HAP-1 (cell line): ENCODE results near the gene C6orf15.

ENCODE experiments used
- DNase-seq, 2 experiments: peaks; one replicate each; pipeline ENCODE4 v3.0.0-alpha.2; 2016 to 2020; ENCODE audit warnings: low spot score in 2 of 2
- H3K27me3 ChIP-seq: fragments of 250-450 bp; sonication (Bioruptor Pico); 2 replicates; pipeline ENCODE4 v1.5.1; 2020; ENCODE audit warnings: low read depth, mild to moderate bottlenecking, moderate library complexity
- H3K36me3 ChIP-seq: fragments of 250-450 bp; sonication (Bioruptor Pico); replicated peaks from 2 replicates; pipeline ENCODE4 v1.5.1; 2020; ENCODE audit warnings: mild to moderate bottlenecking
- H3K4me1 ChIP-seq: fragments of 250-450 bp; sonication (Bioruptor Pico); 2 replicates; pipeline ENCODE4 v1.5.1; 2020; ENCODE audit warnings: mild to moderate bottlenecking
- H3K4me3 ChIP-seq: fragments of 250-450 bp; sonication (Bioruptor Pico); 2 replicates; pipeline ENCODE4 v1.5.1; 2020; ENCODE audit warnings: mild to moderate bottlenecking, moderate library complexity
- H3K9me3 ChIP-seq: fragments of 250-450 bp; sonication (Bioruptor Pico); 2 replicates; pipeline ENCODE4 v1.5.1; 2020; ENCODE audit warnings: mild to moderate bottlenecking, moderate library complexity
- in situ Hi-C: fragments of 300-500 bp; cut with MboI; formaldehyde crosslinking; loops from 3 replicates; pipeline ENCODE4 v1.14.3; 2020; ENCODE audit warnings: low sequenced_read_pairs, inconsistent platforms, mixed read lengths

The C6orf15 gene

DNA sequence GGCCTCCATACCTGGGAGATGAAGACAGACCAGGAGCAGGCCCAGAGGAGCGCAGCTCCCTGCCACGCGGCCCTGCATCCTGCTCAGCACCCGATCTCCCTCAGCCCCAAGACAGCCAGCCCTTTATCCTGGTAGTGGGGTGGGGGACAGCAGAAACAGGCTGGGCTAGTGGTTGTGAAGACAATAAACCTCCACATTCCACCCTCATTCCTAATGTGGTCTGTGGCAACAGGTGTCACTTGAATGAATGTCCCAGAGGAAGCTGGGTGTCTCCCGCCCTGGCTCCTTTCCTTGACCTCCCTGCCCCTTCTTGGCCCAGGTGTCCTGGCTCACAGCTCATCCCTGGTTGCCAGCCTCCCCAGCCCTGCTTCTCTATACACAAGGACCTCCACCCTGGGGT lies at the start of gene C6orf15:
TSS of gene C6orf15 (minus strand) at position 98 of the 400 bp plus-strand sequence. CDS start at position 78, 20 bp downstream.
- H3K27me3 ChIP-seq = peaks cover 8% of the 10 kb centered on the region
- in situ Hi-C loops = no loop called here

DNA sequence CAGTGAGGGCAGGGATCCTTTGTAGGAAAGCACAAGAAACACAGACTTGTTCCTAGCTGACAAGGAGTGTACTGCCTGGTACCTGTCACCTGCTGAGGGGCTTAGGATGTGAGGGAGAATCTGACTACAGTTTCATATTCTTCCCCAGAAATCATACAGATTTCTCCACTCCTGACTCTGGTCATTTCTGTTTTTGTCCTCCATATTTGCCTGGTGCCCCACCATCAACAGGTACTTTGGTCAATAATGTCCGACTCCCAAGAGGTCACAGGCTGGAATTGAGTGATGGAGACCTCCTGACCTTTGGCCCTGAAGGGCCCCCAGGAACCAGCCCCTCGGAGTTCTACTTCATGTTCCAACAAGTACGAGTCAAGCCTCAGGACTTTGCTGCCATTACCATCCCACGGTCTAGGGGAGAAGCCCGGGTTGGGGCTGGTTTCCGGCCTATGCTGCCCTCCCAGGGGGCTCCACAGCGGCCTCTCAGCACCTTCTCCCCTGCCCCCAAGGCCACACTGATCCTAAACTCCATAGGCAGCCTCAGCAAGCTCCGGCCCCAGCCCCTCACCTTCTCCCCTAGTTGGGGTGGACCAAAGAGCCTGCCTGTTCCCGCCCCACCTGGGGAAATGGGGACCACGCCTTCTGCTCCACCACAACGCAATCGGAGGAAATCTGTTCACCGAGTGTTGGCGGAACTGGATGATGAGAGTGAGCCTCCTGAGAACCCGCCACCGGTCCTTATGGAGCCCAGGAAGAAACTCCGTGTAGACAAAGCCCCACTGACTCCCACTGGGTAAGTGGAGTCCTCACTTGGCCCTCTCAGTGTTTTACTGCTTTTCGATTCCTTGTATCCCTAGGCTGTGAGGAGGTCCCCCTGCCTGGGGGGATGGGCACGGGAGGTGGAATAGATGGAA lies 49.1 kb upstream of the C6orf15 start:
- in situ Hi-C loops = no loop called here

More for the DNA sequence above, at the start of gene C6orf15:
- Histone ChIP-seq H3K9me3 (no peaks in the 10 kb centered on the region), H3K4me3 (no peak within 1 kb of the TSS), H3K36me3 (no peaks in the 10 kb centered on the region), H3K4me1 (no peaks in the 10 kb centered on the region)
- no peak for DNase-seq

DNA sequence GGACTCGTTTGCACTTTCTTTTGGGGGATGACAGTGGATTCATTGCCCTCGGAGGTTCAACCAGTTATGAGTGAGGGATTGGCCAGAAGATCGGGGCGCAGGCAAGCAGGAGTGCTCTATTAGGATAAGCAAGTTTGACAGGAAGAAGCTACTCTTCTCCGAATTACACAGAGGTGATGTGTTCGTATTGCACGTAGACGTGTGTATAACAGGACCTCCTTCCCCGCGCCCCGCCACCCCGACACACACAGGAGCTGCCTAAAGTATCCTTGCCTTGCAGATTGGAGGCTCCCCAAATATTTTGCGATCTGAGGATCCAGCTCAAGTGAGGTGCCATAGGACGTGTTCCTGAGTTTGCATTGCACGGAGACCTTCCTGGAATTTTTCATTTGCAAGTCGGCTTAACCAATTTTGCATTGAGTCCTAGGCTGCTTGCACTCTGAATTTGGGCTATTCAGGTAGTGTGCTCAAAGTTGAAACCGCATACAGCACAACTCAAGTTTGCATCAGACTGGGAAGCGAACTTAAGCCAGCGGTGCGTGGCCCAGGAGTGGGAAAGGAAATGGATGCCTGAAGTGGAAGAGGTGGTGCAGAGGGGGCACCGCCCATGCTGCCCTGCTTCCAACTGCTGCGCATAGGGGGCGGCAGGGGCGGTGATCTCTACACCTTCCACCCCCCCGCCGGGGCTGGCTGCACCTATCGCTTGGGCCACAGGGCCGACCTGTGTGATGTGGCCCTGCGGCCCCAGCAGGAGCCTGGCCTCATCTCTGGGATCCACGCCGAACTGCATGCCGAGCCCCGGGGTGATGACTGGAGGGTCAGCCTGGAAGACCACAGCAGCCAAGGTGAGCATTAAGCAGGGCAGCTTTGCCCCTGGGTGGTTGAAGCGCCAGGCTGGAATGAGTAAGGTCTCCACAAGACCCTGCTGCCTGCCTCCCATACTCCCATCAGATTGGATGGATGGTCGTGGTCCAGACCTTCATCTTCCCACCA lies 46.8 kb upstream of the C6orf15 start:
- DNase-seq = peak; percentile 33 to 69
- peaks cover 51% of the 10 kb centered on the region for H3K36me3 ChIP-seq
- no peaks in the 10 kb centered on the region for H3K27me3 ChIP-seq
- in situ Hi-C loops = no loop called here
- H3K9me3 ChIP-seq = no peaks in the 10 kb centered on the region
- peak overlapping the region; percentile 79 for H3K4me3 ChIP-seq
- H3K4me1 ChIP-seq = peaks cover 11% of the 10 kb centered on the region

More for the DNA sequence above, 49.1 kb upstream of the C6orf15 start:
- Histone ChIP-seq H3K9me3 (no peaks in the 10 kb centered on the region), H3K36me3 (peaks cover 31% of the 10 kb centered on the region), H3K4me3 (no peak overlapping the region), H3K27me3 (no peaks in the 10 kb centered on the region), H3K4me1 (peaks cover 11% of the 10 kb centered on the region)
- DNase-seq = no peak

DNA sequence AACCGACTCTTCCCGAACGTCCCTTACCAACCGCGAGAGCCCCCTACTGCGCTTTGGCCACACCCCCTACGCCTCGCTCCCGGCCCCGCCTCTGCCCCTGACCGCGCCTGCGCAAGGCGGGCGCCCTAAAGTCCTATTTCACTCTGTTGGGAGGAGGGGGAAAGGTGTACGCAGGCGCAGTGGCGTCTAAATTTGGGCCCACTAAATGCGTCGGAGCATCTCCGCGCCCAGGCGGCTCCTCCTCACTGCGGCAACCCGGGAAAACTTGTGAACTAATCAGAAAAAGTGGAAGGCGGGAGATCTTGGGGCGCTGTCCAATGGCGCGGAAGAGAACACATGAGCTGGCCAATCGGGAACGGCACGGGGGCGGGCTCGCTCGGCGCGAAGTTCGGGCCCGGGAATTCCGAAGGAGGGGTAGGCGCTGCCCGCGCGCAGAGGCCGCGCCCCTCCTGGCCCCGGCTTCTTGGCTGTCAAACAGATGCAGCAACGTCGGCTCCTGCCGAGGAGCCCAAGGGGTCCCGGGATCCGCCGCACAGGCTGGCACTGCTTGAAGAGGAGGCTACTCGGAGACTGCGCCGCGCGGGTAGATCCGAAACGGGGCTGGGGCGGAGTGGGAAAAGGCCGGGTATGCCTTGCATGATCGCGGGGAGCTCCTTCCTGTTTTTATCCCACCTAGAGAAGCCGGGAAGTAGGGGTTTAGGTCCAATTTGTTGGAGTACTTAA lies 45.9 kb upstream of the C6orf15 start, which contains the start of gene TCF19:
TSS of gene TCF19 (plus strand) at position 450 of the 723 bp plus-strand sequence. CDS start 881 bp downstream, outside the sequence.
- peaks cover 11% of the 10 kb centered on the region for H3K4me1 ChIP-seq
- peaks cover 49% of the 10 kb centered on the region for H3K36me3 ChIP-seq
- H3K27me3 ChIP-seq = no peaks in the 10 kb centered on the region
- H3K9me3 ChIP-seq = no peaks in the 10 kb centered on the region
- DNase-seq = peak; percentile 96 to 98
- peak within 1 kb of the TSS; percentile 79 for H3K4me3 ChIP-seq
- in situ Hi-C loops = no loop called here

DNA sequence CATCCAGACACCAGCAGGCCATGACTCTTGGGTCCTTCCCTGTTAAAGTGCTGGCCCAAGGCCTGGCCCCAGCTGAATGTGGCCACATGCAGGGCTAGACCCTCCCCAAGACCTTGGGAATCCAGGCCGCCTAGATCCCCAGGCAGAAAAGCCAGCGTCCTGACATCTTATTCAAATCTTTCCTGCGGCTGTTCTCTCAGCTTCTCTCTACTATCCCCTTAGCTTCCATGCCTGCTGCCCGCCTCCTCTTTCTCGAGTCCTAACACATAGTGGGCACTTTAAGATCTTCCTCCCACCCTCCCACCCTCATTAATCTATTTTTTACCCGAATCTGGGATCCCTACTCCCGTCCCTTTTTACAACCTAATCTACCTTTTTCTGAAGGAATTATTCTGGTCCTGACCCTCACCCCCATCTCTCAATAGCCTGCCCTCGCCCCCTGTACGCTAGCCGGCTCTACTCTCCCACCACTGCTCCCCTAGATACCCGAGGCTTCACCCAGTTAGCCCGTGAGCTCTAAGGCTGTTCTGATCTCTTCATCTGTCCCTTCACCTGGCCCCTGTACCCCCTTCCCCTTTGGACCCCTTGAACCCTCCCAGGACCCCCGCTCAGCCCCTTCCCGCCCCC lies 45.3 kb upstream of the C6orf15 start, which contains the start of gene CCHCR1:
TSS of gene CCHCR1 (minus strand) at position 290 of the 627 bp plus-strand sequence. CDS start at position 88, 202 bp downstream.
- Histone ChIP-seq H3K4me1 (peaks cover 11% of the 10 kb centered on the region), H3K9me3 (no peaks in the 10 kb centered on the region), H3K27me3 (no peaks in the 10 kb centered on the region), H3K4me3 (peak within 1 kb of the TSS; percentile 79), H3K36me3 (peaks cover 44% of the 10 kb centered on the region)
- in situ Hi-C loops = no loop called here
- no peak for DNase-seq

DNA sequence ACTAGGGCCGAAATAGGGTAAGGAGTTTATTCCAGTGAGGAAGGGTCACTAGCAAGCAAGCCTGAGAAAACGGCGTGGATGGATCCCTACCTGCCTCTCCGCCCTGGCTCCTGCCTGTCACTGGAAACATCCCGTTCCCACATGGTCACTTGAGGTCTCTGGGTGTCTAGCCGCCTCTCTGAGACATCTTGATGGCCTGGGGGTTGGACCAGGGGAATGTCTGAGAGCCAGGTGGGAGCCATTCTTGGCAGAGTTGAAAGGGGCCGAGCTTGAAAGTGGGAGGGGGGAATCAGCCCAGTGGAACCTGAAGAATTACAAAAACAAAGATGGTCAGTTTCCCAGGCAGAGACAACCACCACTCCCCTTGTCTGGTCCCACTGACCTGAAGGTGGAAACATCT lies 44.3 kb upstream of the C6orf15 start:
- Histone ChIP-seq H3K9me3 (no peaks in the 10 kb centered on the region), H3K4me1 (peaks cover 11% of the 10 kb centered on the region), H3K4me3 (no peak overlapping the region), H3K36me3 (peaks cover 37% of the 10 kb centered on the region), H3K27me3 (no peaks in the 10 kb centered on the region)
- in situ Hi-C loops = no loop called here
- DNase-seq = no peak

DNA sequence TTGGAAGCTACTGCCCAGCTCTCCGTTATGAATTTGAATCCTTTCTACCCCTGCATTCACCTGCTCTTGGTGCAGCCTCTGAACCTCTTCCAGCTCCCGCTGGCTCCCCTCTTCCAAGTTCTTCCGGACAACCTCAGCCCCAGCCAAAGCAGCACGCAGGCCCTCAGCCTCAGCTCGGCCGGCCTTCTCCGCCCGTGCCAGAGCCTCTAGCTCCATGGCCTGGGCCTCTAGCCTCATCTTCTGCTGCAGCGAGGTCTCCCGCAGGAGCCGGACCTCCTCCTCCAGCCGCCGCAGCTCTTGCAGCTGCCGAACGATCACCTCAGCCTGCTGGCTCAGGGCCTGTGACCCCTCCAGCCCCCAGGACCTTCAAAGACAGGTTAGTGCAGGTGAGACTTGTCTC lies 42.1 kb upstream of the C6orf15 start:
- in situ Hi-C loops = no loop called here

DNA sequence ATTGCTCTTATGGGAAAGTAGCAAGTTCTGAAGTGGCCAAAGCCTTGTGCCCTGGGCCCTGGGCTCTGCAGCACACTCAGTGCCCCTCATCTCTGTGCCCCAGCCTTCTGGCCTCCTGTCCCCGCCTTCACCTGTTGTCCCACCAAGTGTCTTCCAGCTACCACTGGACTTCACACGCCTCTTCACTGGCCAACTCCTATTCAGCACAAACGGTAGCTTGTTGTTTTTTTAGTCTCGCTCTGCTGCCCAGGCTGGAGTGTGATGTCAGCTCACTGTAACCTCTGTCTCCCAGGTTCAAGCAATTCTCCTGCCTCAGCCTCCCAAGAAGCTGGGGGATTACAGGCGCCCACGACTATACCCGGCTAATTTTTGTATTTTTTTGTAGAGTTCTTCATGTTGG lies 40.4 kb upstream of the C6orf15 start:
- Histone ChIP-seq H3K4me3 (no peak overlapping the region), H3K4me1 (peaks cover 5% of the 10 kb centered on the region), H3K9me3 (no peaks in the 10 kb centered on the region), H3K27me3 (no peaks in the 10 kb centered on the region), H3K36me3 (peaks cover 35% of the 10 kb centered on the region)
- no peak for DNase-seq
- in situ Hi-C loops = no loop called here

More for the DNA sequence above, 42.1 kb upstream of the C6orf15 start:
- H3K36me3 ChIP-seq = peaks cover 35% of the 10 kb centered on the region
- H3K27me3 ChIP-seq = no peaks in the 10 kb centered on the region
- no peak overlapping the region for H3K4me3 ChIP-seq
- DNase-seq = no peak
- no peaks in the 10 kb centered on the region for H3K9me3 ChIP-seq
- peaks cover 5% of the 10 kb centered on the region for H3K4me1 ChIP-seq

DNA sequence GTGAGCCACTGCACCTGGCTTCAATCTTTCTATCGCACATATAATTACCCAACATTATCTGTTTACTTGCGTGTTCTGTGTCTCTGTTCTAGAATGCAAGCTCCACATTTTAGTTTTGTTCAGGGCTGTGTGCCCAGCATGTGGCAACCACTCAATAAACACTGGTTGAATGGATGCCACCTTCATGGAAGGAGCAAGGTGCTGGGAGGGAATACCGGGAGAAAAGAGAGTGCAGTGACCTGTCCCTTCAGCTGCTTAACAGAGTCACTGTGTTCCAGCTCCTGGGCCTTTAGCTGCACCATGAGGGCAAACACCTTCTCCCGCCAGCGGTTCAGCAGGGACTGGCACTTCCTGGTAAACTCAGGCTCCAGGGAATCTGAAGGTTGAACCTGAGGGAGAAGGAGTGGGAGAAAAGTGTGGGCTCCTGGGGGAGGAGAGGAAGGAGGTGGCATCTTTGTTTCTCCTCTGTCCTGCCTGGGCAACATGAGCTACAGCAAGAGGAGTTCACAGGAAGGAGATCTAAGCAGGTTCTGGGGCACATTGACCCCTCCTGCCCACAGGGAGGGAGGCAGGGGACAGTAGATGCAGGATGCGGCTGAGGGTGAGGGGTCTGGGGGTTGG lies 37.6 kb upstream of the C6orf15 start:
- Histone ChIP-seq H3K9me3 (no peaks in the 10 kb centered on the region), H3K4me3 (no peak overlapping the region), H3K4me1 (no peaks in the 10 kb centered on the region), H3K27me3 (no peaks in the 10 kb centered on the region), H3K36me3 (peaks cover 19% of the 10 kb centered on the region)
- in situ Hi-C loops = no loop called here
- no peak for DNase-seq

DNA sequence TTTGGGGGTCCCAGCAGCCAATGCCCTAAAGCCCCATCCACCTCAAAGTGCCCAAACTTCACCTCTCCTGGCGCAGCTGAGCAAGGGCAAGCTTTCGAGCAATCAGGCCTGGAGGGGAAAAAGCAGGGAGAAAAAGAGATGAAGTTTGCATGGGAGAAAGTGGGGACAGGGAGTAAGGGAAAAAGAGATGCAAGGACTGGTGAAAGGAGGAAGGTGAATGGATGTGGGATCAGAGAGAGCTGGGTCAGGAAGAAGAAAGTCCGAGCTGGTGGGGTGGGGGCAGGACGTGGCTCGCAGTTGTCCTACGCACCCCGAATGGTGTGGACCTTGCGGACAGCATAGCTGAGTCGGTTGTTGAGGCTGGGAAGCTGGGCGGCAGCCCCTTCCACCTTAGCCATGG lies 33.0 kb upstream of the C6orf15 start:
- H3K36me3 ChIP-seq = peaks cover 25% of the 10 kb centered on the region
- in situ Hi-C loops = no loop called here
- no peak for DNase-seq

DNA sequence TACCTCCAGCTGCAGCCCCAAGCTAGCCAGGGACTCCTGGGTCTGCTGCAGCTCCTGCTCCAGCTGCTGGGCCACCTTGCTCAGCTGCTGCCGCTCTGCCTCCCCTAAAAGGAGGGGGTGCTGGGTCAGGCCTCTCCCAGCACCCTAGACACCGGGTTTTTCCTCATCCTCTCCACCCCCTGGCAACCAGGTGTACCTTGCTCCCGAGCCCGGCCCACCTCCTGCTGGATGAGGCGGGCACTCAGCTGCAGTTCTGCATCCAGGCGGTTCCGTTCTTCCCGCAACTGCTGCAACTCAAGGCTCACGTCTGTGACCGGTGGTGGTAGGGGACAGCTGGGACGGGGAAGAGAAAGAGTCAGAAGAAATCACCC lies 32.6 kb upstream of the C6orf15 start:
- Histone ChIP-seq H3K9me3 (no peaks in the 10 kb centered on the region), H3K36me3 (peaks cover 21% of the 10 kb centered on the region), H3K4me3 (no peak overlapping the region), H3K27me3 (no peaks in the 10 kb centered on the region), H3K4me1 (no peaks in the 10 kb centered on the region)
- DNase-seq = no peak
- in situ Hi-C loops = no loop called here

More for the DNA sequence above, 33.0 kb upstream of the C6orf15 start:
- no peaks in the 10 kb centered on the region for H3K27me3 ChIP-seq
- H3K4me3 ChIP-seq = no peak overlapping the region
- H3K4me1 ChIP-seq = no peaks in the 10 kb centered on the region
- no peaks in the 10 kb centered on the region for H3K9me3 ChIP-seq

DNA sequence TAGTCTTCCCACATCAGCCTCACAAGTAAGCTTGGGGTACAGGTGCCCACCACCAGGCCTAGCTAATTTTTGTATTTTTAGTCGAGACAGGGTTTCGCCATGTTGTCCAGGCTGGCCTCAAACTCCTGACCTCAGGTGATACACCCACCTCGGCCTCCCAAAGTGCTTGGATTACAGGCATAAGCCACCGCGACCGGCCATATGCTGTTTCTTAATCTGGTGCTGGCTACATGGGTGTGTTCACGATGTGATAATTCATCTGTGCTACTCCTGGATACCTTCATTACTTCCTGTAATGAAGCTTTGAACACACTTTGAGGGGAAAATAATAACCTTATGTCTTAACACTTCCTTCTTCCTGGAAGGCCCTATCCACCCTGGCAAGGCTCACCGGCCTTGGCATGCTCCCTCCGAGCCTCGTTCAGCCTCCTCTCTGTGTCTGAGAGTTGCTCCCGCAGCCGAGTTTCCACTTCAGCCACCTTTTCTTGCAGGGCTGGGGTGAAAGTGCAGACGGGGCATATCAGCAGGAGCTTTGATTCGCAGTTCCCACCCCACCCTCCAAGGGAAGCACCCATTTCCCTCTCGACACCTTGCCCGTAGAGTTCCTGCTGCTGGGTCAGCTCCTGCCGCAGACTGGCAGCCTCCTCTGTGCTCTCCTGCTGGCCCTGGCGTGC lies 32.1 kb upstream of the C6orf15 start:
- Histone ChIP-seq H3K4me3 (no peak overlapping the region), H3K4me1 (no peaks in the 10 kb centered on the region), H3K9me3 (no peaks in the 10 kb centered on the region), H3K36me3 (peaks cover 16% of the 10 kb centered on the region), H3K27me3 (no peaks in the 10 kb centered on the region)
- in situ Hi-C loops = no loop called here
- DNase-seq = no peak
